RWPE2 (cell line): ENCODE data around the gene FOXK2.
"Not testable (repeated sequence)": the region's sequence is repeated elsewhere in the genome, so short reads cannot be mapped to it uniquely, and the experiment has no call there.

ENCODE experiments used
- ATAC-seq: fragments of 200-7000 bp; cut with Tn5 transposase; 3 replicates; pipeline ENCODE4 v1.9.1; 2021; ENCODE audit warnings: low read depth
- DNase-seq: peaks from one replicate; pipeline ENCODE4 v3.0.0-alpha.2; 2020; ENCODE audit warnings: low spot score
- H3K27ac ChIP-seq: fragments of 450-650 bp; 2 replicates; pipeline ENCODE4 v1.5.1; 2017; ENCODE audit warnings: mild to moderate bottlenecking; ENCODE audit not compliant: poor library complexity, severe bottlenecking
- H3K27me3 ChIP-seq: fragments of 250-450 bp; sonication (Bioruptor Pico); 2 replicates; pipeline ENCODE4 v1.5.1; 2021; ENCODE audit warnings: mild to moderate bottlenecking, moderate library complexity; ENCODE audit not compliant: insufficient read depth, poor library complexity, severe bottlenecking
- H3K36me3 ChIP-seq: fragments of 250-450 bp; sonication (Bioruptor Pico); 2 replicates; pipeline ENCODE4 v1.5.1; 2020; ENCODE audit warnings: low read depth, mild to moderate bottlenecking, moderate library complexity
- H3K4me1 ChIP-seq: fragments of 250-450 bp; sonication (Bioruptor Pico); 2 replicates; pipeline ENCODE4 v1.5.1; 2021; ENCODE audit warnings: mild to moderate bottlenecking, moderate library complexity; ENCODE audit not compliant: insufficient read depth, poor library complexity, severe bottlenecking
- H3K4me3 ChIP-seq: fragments of 250-450 bp; sonication (Bioruptor Pico); 2 replicates; pipeline ENCODE4 v1.5.1; 2021; ENCODE audit warnings: mild to moderate bottlenecking, moderate library complexity; ENCODE audit not compliant: severe bottlenecking
- H3K9me3 ChIP-seq: fragments of 250-450 bp; sonication (Bioruptor Pico); 2 replicates; pipeline ENCODE4 v1.5.1; 2021; ENCODE audit warnings: mild to moderate bottlenecking, moderate library complexity; ENCODE audit not compliant: severe bottlenecking
- CTCF ChIP-seq: fragments of 450-650 bp; IDR thresholded peaks from one replicate; pipeline ENCODE4 v1.5.1; 2017; ENCODE audit warnings: mild to moderate bottlenecking, moderate library complexity; ENCODE audit not compliant: poor library complexity, severe bottlenecking

Gene FOXK2

DNA sequence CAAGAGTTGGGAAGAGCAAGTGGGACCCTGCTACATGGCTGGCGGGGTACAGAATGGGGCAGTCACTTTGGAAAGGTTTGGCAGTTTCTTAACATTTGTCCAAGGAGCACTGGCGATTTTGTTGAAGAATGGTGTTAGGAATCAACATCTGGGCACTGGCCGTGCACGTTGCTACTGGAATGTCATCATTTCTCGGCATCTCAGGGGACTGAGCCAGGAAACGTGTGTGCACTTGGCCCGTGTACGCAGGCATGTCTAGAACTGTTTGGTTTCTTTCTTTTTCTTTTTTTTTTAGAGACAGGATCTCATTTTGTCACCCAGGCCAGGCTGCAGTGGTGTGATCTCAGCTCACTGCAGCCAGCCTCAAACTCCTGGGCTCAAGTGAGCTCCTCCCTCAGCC lies 17.3 kb upstream of the FOXK2 start:
- H3K9me3 ChIP-seq: no peaks in the 10 kb centered on the region
- no peaks in the 10 kb centered on the region for H3K27me3 ChIP-seq
- H3K4me3 ChIP-seq: no peak overlapping the region
- DNase-seq (no peak), ATAC-seq (peak; percentile 44; the same call in 2 of the 3 replicates)
- no peak for TF ChIP-seq CTCF
- H3K4me1 ChIP-seq: peaks cover 15% of the 10 kb centered on the region
- no peaks in the 10 kb centered on the region for H3K36me3 ChIP-seq
- H3K27ac ChIP-seq: no peak overlapping the region

DNA sequence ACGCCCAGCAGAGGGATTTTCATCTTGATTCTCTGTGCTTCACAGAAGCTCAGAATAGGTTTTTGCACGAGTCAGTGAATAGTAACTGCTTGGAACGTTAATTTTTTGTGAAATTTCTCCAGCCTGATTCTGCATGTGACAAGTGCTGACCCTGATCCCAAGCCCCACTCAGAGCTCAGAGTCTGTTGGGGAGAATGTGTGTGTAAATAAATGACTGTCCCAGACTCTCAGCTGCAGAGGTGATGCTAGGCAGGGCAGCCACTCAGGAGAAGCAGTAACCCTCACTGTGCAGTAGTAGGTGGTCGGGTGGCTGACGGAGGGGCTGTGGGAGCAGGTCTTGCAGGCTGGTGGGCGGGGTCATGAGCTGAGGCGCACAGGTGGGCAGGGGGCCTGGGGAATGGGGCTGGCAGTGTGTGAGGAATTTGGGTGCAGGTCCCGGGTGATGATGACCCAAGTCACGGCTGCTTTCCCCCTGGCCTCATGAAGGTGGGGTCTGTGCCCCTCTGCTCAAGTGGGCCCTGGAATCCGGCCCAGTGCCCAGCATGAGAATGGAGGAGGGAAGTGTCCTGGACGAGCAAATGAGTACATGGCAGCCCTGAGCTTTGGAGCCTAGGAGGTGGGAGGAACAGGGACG lies 16.3 kb upstream of the FOXK2 start:
- no peak for TF ChIP-seq CTCF
- Histone ChIP-seq H3K4me3 (no peak overlapping the region), H3K9me3 (no peaks in the 10 kb centered on the region), H3K27me3 (no peaks in the 10 kb centered on the region), H3K27ac (no peak overlapping the region), H3K4me1 (peaks cover 15% of the 10 kb centered on the region), H3K36me3 (no peaks in the 10 kb centered on the region)
- ATAC-seq (no peak), DNase-seq (no peak)

GRCh38 chr17:82503728-82504308 lies 15.7 kb upstream of the FOXK2 start:
- Histone ChIP-seq H3K9me3 (no peaks in the 10 kb centered on the region), H3K36me3 (no peaks in the 10 kb centered on the region), H3K27me3 (no peaks in the 10 kb centered on the region), H3K4me3 (no peak overlapping the region), H3K27ac (no peak overlapping the region), H3K4me1 (peaks cover 15% of the 10 kb centered on the region)
- ATAC-seq (no peak), DNase-seq (no peak)
- TF ChIP-seq CTCF: no peak

DNA sequence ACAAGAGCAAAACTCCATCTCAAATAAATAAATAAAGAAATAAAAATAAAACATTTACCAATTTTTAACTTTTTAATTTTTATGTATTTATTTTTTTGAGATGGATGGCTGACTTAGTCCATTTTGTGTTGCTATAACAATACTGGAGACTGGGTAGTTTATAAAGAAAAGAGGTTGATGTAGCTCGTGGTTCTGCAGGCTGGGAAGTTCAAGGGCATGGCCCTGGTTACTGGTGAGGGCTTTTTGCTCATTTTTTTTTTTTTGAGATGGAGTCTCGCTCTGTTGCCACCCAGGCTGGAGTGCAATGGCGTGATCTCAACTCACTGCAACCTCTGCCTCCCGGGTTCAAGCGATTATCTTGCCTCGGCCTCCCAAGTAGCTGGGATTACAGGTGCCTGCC lies 14.2 kb upstream of the FOXK2 start:
- Histone ChIP-seq H3K4me1 (peaks cover 15% of the 10 kb centered on the region), H3K9me3 (no peaks in the 10 kb centered on the region), H3K36me3 (no peaks in the 10 kb centered on the region), H3K4me3 (no peak overlapping the region), H3K27me3 (no peaks in the 10 kb centered on the region), H3K27ac (no peak overlapping the region)
- TF ChIP-seq CTCF: no peak
- DNase-seq (no peak), ATAC-seq (no peak)

GRCh38 chr17:82506402-82506801 lies 13.1 kb upstream of the FOXK2 start:
- peaks cover 15% of the 10 kb centered on the region for H3K4me1 ChIP-seq
- peak; percentile 72 for ATAC-seq
- not testable (repeated sequence) for H3K36me3 ChIP-seq, H3K4me3 ChIP-seq, DNase-seq, H3K27ac ChIP-seq, H3K9me3 ChIP-seq, H3K27me3 ChIP-seq
